Muscle of back (tissue), 13 donors: ENCODE data around the gene APOB. TPM values are rescaled to one million over a fixed set of nuclear protein-coding genes. Genes with fewer than 3 reads are reported as not detected.

Experiments
- DNase-seq, 3 donors: peaks; one replicate each; pipeline versions ENCODE4 v3.0.0 to v3.0.0-alpha.2; 2013
- long read RNA-seq, 9 donors: transcript quantifications; one replicate each; lab custom pipeline, GENCODE V29; 2026
- polyA plus RNA-seq, 10 donors: library from polyadenylated mRNA; unstranded; fragments of 120-200 nt; gene quantifications; one replicate each; pipeline ENCODE4 v1.2.1, GENCODE V29; 2013; ENCODE audit not compliant: insufficient read length in 10 of 10

Gene APOB, protein sequence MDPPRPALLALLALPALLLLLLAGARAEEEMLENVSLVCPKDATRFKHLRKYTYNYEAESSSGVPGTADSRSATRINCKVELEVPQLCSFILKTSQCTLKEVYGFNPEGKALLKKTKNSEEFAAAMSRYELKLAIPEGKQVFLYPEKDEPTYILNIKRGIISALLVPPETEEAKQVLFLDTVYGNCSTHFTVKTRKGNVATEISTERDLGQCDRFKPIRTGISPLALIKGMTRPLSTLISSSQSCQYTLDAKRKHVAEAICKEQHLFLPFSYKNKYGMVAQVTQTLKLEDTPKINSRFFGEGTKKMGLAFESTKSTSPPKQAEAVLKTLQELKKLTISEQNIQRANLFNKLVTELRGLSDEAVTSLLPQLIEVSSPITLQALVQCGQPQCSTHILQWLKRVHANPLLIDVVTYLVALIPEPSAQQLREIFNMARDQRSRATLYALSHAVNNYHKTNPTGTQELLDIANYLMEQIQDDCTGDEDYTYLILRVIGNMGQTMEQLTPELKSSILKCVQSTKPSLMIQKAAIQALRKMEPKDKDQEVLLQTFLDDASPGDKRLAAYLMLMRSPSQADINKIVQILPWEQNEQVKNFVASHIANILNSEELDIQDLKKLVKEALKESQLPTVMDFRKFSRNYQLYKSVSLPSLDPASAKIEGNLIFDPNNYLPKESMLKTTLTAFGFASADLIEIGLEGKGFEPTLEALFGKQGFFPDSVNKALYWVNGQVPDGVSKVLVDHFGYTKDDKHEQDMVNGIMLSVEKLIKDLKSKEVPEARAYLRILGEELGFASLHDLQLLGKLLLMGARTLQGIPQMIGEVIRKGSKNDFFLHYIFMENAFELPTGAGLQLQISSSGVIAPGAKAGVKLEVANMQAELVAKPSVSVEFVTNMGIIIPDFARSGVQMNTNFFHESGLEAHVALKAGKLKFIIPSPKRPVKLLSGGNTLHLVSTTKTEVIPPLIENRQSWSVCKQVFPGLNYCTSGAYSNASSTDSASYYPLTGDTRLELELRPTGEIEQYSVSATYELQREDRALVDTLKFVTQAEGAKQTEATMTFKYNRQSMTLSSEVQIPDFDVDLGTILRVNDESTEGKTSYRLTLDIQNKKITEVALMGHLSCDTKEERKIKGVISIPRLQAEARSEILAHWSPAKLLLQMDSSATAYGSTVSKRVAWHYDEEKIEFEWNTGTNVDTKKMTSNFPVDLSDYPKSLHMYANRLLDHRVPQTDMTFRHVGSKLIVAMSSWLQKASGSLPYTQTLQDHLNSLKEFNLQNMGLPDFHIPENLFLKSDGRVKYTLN (N-terminal part only)
- polyA plus RNA-seq: 1 to 10 TPM in 1 of 10 donors, under 1 TPM in 9; 0.01 to 1.4 (median 0.06) TPM
- long read RNA-seq, donor 1: 0 reads
- long read RNA-seq, donor 2: 0 reads
- long read RNA-seq, donor 3: 0 reads
- long read RNA-seq, donor 4: 0 reads
- long read RNA-seq, donor 5: 0 reads
- long read RNA-seq, donor 6: 0 reads
- long read RNA-seq, donor 7: 0 reads
- long read RNA-seq, donor 8: 0 reads
- long read RNA-seq, donor 9: 0 reads

DNA sequence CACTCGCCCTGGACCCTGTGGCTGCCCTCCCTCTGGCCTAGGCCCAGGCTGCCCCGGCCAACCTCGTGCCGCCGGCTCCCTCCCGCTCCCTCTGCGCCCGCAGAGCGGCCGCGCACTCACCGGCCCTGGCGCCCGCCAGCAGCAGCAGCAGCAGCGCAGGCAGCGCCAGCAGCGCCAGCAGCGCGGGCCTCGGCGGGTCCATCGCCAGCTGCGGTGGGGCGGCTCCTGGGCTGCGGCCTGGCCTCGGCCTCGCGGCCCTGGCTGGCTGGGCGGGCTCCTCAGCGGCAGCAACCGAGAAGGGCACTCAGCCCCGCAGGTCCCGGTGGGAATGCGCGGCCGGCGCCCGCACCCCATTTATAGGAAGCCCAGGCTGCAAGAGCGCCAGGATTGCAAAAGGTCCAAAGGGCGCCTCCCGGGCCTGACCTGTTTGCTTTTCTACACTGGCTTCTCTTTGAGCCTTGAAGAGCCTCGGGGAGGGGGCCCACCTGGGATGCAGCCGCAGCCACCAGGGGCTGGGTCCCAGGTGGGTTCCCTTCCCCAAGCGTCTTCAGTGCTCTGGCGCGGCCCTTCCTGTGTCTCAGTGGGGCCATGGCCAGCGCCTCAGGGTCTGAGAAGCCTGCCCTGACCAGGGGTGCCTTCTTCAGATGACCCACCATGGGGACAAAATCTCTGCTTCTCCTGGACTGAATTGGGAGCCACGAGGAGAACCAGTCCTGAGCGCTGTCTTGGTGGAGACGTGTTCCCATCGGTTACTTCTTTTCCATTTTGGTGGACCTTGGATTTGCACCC, at the start of gene APOB:
Gene APOB (minus strand): TSS at position 330 of the 789 bp plus-strand sequence. CDS start 128 bp downstream, at position 202.
- peak in 1 of 3 donors; percentile 11 for DNase-seq

DNA sequence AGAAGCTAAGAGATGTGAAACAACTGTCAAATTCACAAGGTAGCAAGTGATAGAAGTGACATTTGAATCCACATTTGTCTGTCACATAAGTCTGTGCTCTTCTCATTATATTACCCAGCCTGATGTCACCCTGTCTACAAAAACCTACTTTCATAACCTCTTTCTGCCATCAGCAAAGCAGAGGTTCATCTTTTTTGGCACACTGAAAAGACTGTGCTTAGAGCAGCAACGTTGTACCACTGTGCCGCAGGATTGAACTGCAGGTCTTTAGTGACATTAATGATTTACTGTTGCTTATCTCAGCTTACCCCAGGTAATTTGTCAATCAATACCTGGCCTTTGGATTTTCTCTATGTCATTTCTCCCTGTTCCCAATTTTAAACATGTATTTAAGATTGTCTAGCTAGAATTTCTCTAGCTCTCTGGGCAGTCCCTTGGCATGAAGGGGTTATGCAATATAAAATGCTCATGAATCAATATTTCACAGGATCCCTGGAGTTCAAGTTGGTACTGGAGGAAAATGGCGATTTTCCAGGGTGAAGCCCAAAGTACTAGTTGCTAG, 48.5 kb upstream of the APOB start:
- no peak for DNase-seq

DNA sequence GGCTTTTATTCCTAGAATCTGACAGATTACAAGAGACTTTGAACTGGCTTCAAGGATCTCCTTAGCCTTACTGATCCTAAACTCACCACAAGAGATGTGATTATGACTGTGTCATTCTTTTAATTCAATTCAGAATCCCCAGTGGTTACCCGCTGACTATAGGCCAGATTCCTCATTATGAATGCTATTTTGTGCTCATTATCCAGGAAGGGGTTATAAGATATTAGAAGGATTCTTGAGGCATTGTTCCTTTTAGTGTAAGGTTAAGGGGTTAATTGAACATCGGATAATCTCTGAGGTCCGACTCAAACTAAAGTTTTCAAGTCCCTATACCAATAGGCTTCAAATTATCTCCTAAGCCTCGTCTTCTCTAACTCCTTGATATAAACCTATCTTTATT, 40.5 kb upstream of the APOB start:
- no peak for DNase-seq

DNA sequence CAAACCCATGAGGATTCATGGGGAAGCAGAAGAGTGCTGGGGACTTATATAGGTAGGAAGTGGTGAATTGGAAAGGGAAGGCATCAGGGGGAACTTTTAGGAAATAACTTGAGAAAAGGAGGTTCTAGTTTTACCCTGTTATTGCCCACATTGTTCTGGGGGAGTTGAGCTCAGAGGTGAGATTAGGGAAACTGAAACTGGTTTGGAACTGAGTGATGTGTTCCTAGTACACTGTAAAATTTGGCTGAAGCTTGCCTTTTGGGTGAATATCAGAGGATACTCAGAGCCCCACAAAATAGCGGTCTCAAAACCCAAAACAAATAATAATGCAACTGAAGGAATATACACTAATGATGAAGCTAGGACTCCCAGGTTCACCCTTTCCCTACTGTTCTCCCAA, 39.6 kb upstream of the APOB start:
- no peak for DNase-seq

DNA sequence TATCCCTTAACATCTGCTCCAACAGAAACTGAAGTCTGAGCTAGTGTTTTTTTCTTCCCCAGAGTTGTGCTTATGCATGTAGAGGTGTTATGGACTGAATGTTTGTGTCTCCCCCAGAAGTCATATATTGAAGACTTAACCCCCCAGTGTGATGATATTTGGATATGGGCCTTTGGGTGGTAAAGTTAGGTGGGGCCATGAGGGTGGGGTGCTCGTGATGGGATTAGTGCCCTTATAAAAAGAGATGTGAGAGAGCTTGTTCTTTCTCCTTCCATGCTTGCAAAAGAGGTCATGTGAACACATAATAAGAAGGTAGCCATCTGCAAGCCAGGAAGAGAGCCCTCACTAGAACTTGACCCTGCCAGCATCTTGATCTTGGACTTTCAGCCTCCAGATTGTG, 34.4 kb upstream of the APOB start:
- DNase-seq: no peak

DNA sequence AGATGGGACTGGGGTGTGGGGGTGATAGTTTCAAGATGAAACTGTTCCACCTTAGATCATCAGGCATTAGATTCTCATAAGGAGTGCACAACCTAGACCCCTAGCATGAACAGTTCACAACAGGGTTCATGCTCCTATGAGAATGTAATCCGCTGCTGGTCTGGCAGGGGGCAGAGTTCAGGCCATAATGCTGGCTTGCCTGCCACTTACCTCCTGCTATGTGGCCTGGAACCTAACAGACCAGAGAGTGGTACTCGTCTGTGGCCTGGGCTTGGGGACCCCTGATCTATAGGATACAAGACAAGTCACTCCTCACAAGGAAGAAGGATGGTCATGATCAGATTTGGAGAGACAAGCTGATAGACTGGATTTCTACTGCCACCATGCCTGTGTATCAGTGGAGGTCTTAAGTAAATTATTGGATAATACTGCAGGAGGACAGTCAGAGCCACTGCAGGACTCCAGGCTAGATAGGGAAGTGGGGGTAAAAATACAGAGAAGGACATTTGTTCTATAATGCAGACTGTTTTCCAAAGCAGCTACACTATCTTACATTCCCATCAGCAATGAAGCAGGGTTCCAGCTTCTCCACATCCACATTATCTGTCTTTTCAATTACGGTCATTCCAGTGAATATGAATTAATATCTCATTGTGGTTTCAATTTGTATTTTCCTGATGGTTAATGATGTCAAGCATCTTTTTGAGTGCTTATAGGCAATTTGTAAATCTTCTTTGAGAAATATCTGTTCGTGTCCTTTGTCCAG, 28.8 kb upstream of the APOB start:
- DNase-seq: no peak

DNA sequence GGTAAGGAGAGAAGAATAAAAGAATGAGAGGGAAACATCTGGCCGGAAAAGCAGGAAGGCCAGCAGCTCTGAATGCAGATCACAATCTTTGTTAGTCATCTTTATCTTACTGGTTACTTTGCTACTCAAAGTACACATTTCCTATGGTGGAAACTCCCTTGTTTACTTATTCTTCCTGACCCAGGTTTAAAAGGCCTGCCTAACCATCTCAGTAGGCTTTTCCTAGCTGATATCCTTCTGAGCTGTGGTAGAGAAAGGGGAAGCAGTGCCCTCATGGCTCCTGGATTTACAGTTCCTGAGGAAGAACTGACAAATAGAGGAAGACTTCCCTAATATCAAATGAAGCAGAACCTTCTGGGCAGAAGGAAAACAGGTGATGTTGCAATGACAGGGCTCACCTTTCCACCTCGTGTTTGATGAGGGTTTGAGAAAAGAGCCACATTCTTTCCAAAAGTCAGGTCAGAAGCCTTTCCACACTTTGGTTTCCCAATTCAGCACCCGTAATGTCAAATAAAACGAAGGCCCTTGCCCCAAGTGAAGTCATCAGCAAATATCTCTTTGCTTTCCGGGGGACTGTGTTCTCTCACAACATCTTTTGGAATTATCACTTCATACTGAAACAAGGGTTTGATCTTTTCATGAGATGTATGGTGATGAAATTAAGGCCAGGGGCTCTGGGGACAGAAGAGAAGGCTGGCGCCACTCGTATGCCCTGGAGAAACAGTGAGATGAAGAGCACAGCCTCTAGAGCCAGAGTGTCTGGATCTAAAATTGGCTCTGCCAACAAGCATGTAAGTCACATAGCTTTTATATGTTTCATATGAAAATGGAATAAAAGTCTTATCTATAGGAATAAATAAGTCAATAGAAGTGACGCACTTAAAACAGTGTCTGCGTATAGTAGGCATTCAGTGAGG, 26.7 kb upstream of the APOB start:
- no peak for DNase-seq

DNA sequence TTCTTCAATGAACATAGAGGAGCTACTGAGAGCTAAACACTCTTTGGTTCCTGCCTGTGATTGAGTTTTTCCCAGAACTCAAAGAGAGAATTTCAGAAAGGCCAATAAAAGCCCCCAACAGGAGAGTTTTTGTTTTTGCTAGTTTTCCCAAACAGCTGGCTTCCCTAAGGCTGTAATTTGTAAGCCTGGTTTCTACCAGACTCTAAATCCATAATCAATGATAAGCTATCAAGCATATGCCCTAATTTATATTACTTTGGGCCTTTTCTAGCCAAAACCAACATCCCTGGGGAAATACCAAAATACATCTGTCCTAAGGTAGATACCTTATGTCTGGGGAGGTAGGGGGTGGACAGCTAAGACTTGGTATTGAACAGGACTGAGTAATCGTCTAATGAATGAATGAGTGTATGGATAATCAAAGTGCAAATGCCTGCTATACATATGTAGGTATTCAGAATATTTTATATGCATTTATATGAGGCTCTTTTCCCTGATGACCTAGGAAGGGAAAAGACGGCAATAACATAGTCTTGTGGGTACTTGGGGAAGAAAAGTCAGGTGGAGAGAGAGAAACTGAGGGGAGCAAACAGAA, 26.0 kb upstream of the APOB start:
- no peak for DNase-seq

DNA sequence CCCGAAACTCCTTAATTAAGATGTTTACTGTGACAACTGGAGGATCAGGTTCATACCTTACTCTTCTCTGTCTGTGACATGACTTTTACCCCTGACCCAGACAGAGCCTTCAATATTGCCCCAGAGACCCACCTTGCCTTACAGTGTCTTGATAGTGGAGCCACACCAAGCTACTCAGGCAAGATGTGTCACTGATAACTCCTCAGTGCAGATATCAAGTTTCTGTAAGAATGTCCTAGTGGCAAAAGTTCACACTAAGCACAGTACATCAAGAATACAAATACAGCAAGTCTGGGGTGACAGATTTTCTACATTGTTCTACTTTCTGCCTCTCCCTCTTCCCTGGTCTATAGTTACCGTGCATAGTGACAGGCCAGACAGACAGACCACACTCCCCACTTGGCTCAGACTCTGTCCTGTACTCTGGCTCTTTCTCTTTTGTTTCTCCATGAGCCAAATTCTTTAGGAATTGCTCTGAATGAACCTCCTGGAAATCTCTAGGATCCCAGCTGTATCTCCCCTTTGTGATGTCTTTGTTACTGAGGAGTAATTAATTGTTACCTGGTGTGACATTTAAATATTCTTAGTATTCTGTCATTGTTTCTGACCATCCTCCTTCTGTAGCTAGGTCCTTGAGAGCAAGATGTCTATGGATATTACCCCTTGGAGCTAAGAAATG, 24.1 kb upstream of the APOB start:
- DNase-seq: no peak

DNA sequence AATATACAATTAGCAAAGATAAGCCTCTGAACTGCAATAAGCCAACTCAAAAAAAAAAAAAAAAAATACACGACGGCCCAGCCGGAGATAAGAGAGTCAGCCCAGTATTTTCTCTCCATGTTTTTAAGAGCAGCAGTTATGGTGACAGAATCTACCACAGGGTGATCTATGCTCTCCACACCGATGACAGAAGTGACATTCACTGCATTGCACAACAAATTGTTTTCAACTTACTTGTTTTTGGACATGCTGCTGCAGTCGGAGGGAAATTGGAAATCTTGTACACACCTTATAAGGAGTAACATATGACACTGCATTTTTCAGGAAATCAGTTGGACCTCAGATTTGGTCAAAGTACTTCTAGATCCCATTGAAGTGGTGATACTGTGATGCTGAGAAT, 23.3 kb upstream of the APOB start:
- no peak for DNase-seq

DNA sequence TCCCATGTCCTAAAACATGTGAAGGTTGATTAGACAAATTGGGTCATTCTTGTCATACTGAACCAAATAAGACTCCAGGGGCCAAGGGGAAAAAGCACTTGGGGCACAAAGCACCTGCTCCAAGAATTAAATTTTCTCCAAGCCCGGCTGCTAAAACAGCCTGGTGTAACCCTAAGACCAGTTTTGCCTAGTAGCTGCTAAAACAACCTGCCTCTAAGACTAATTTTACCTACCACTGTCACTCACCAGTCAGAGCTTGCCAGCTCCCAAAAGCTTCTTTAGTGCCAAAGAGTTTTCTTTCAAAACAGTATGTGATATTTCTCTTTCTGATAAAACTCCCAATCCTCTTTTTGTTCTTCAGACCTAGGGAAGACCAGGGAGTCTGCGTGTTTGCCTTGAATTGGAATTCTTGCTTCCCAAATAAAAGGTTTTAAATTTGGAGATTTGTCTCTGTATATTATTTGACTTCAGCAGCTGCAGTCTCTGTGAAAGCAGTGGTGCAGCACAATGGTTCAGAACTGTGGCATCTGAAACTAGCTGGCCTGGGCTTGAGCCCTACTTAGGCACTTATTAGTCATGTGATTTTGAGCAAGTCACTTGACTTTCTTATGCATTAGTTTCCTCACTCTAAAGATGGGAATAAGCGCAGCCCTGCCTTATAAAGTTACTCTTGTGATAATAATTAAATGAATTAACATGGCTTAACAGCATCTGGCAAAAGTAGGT, 16.2 kb upstream of the APOB start:
- DNase-seq: no peak

DNA sequence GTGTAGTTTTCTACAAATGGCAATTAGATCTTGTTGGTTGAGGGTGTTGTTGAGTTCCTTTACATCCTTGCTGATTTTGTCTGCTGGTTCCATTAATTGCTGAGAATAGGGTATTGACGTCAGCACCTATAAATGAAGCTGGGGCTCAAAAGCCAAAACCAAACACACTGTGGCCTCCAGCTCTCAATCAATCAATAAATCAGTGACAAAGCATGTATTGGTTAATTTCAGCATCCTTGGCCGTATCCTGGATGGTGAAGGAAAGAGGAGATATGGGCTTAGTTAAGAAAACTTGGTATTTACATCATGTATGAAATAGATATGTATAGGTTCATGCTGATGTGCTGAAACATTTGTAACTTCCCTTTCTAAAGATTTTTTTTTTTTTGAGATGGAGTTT, 13.2 kb upstream of the APOB start:
- DNase-seq: no peak

DNA sequence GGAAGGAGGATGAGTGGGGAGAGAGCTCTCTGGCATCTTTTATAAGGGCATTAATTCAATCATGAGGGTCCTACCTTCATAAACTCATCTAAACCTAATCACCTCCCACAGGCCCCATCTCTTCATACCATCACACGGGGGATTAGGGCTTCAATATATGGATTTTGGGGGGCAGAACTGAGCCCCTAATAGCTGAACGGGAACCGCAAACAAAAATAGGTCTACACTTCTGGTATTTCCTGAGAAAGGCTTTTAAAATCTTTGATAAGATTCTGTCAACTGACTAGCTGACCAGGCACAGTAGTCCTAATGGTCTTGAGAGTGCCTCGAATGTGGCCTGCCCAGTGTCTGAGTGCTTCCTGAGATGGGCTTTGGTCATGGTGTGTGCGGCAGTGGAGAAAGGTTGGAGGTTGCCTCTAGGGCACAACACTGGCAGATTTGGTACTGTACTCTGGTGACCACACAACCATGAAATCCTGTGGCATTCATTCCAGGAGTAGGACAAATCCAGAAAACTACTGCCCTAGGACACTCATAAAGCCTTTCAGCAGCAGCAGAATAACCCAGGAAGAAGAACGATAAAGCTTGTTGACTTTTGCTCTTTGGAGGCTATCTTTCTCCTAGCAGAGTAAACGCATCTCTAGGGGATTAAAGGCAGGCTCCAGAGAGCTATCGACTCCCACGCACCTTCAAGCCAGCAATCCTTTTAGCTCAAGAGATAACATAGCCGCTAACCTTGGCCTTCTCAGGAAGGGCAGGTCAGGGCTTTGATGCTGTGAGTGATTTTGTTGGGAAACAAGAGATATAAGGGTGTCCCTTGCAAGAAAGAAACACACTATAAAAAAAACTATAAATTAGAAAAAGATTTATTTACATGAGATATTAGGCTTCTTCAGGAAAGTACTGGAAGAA, 12.3 kb upstream of the APOB start:
- DNase-seq: no peak

DNA sequence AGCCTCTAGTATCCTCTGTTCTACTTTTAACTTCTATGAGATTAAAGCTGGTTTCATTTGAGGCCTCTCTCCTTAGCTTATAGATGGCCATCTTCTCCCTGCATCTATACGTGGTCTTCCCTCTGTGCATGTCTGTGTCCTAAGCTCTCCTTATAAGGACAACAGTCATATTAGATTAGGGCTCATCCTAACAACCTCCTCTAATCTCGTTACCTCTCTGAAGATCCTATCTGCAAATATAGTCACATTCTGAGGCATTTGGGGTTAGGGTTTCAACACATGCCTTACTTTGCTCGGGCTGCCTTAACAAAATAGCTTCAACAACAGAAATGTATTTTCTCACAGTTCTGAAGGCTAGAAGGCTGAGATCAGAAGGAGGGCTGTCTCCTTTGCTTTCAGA, 11.6 kb upstream of the APOB start:
- DNase-seq: no peak

DNA sequence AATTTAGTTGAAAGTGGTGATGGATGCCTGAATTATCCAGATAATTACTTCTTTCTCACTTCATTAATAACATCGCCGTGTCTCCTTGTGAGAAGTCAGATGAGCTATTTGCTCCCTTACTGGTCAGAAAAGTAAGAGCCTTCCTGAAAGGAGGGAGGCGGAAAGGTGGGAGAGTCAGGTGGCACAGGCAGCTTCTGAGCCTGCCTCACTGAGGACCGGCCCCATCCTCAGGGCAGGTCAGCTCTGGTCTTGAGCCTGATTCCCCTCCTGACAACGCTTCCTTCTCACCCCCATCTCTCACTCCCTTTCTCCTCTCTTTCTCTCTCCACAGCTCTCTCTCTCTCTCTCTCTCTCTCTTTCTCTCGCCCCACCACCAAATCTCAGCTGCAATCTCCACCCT, 10.1 kb upstream of the APOB start:
- no peak for DNase-seq

DNA sequence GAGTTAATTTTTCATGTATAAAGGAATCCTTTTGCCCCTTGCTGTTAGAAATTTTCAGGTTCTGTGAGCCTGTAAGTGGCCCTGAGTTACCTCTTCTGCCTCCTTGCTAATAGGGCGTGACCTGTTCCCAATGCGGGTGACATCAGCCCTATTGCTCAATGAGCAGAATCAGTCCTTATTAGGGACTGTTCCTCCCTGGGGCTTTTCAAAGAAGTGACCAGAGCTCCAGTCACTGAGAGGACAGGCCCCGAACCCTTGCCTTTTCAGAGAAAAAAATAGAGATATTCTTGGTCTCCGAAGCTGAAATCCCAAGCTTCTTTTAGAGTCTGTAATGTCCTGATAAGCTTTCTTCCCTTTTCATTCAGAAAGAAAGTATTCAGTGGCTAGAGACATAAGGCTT, 8.2 kb upstream of the APOB start:
- DNase-seq: no peak
